BJ (cell line): ENCODE results near the gene UROC1. TPM values are rescaled to one million over a fixed set of nuclear protein-coding genes. Genes with fewer than 3 reads are reported as not detected.

Experiments
- CTCF ChIA-PET: fragments of 350-600 bp; formaldehyde crosslinking; extraction: SDS; loops from one replicate; lab custom pipeline; 2021; ENCODE audit warnings: antibody characterized with exemption, inconsistent platforms; lab: Yijun Ruan, JAX
- POLR2A ChIA-PET: fragments of 300-600 bp; sonication (Branson Sonifier 250); formaldehyde crosslinking; extraction: SDS; loops from one replicate; lab custom pipeline; 2021; ENCODE audit warnings: antibody characterized with exemption; lab: Charles Lee
- DNase-seq: peaks from one replicate; pipeline ENCODE4 v3.0.0-alpha.2; 2011; ENCODE audit warnings: low read depth
- H3K27me3 ChIP-seq: 2 replicates; pipeline ENCODE4 v1.6.0; 2011; ENCODE audit warnings: low read length; ENCODE audit not compliant: control insufficient read depth, insufficient read depth
- H3K36me3 ChIP-seq: 2 replicates; pipeline ENCODE4 v1.5.1; 2011; ENCODE audit warnings: low read length; ENCODE audit not compliant: control insufficient read depth, insufficient read depth
- H3K4me3 ChIP-seq: 2 replicates; pipeline ENCODE4 v1.5.1; 2011; ENCODE audit warnings: low read depth, mild to moderate bottlenecking, control low read depth, low read length
- CTCF ChIP-seq: IDR thresholded peaks from 2 replicates; pipeline ENCODE4 v1.5.1; 2011; ENCODE audit warnings: low read depth, mild to moderate bottlenecking, control low read depth, inconsistent platforms, low read length, moderate library complexity; ENCODE audit not compliant: insufficient read depth
- polyA plus RNA-seq: library from polyadenylated mRNA; depleted of rRNA; stranded (reverse); fragments of >200 nt; gene quantifications from 2 replicates; pipeline ENCODE4 v1.2.3, GENCODE V29; 2011

Gene UROC1
- polyA plus RNA-seq, 1 experiment = not detected

- CTCF ChIA-PET = interaction anchor here (1.5 kb wide), 1 partner anchor 11 kb away, joined by 8 read pairs; the partner anchor contains the start of gene CHST13
- Histone ChIP-seq H3K36me3 (no peaks in the 10 kb centered on the region), H3K27me3 (peaks cover 2% of the 10 kb centered on the region), H3K4me3 (no peak overlapping the region)
- POLR2A ChIA-PET = no interaction called here
- no peak for DNase-seq
- TF ChIP-seq CTCF = no peak
Observed at GRCh38 chr3:126512026-126512425, 5.5 kb downstream of the UROC1 start.

- CTCF ChIA-PET = interaction anchor here (0.7 to 1.5 kb wide), 4 partner anchors 11 to 1037 kb away, joined by 3 to 8 read pairs (median 3); partner anchors contain the start of gene CHST13
- POLR2A ChIA-PET = interaction anchor here (0.6 kb wide), 1 partner anchor 109 kb away, joined by 6 read pairs; no protein-coding TSS in a partner anchor
- no peak for DNase-seq
Observed at GRCh38 chr3:126511291-126511690, 6.3 kb downstream of the UROC1 start.

GRCh38 chr3:126510308-126510910, 7.2 kb downstream of the UROC1 start:
- POLR2A ChIA-PET = no interaction called here
- no peak for DNase-seq
- TF ChIP-seq CTCF = no peak
- Histone ChIP-seq H3K27me3 (peaks cover 2% of the 10 kb centered on the region), H3K4me3 (no peak overlapping the region), H3K36me3 (no peaks in the 10 kb centered on the region)
- CTCF ChIA-PET = interaction anchor here (0.7 to 2.8 kb wide), 3 partner anchors 12 to 73 kb away, joined by 3 to 14 read pairs (median 3); no protein-coding TSS in a partner anchor

More at GRCh38 chr3:126511291-126511690, 6.3 kb downstream of the UROC1 start:
- peaks cover 2% of the 10 kb centered on the region for H3K27me3 ChIP-seq
- H3K36me3 ChIP-seq = no peaks in the 10 kb centered on the region
- no peak overlapping the region for H3K4me3 ChIP-seq
- TF ChIP-seq CTCF = no peak

- ChIA-PET POLR2A (no interaction called here), CTCF (interaction anchor here (1.2 to 2.8 kb wide), 2 partner anchors 12 to 13 kb away, joined by 3 to 14 read pairs; no protein-coding TSS in a partner anchor)
- Histone ChIP-seq H3K4me3 (no peak overlapping the region), H3K36me3 (no peaks in the 10 kb centered on the region), H3K27me3 (peaks cover 3% of the 10 kb centered on the region)
- TF ChIP-seq CTCF = no peak
- no peak for DNase-seq
Observed at GRCh38 chr3:126509597-126510307, 7.8 kb downstream of the UROC1 start.

- no peak for TF ChIP-seq CTCF
- no peak for DNase-seq
- POLR2A ChIA-PET = no interaction called here
- Histone ChIP-seq H3K36me3 (no peaks in the 10 kb centered on the region), H3K27me3 (peaks cover 3% of the 10 kb centered on the region), H3K4me3 (no peak overlapping the region)
- CTCF ChIA-PET = interaction anchor here (2.8 kb wide), 1 partner anchor 14 kb away, joined by 14 read pairs; no protein-coding TSS in a partner anchor
Observed at GRCh38 chr3:126508564-126508964, 9.0 kb downstream of the UROC1 start.
